K562 (cell line): Measurements from ENCODE around the gene EMP2. TPM values are rescaled to one million over a fixed set of nuclear protein-coding genes. Genes with fewer than 3 reads are reported as not detected.
"Not testable (repeated sequence)": the region's sequence is repeated elsewhere in the genome, so short reads cannot be mapped to it uniquely, and the experiment has no call there.

Experiments
- ATAC-seq: fragments of 200-7000 bp; cut with Tn5 transposase; 3 replicates; pipeline ENCODE4 v1.9.1; 2020; ENCODE audit warnings: moderate library complexity
- BruUV-seq: library from RNA; stranded (reverse); fragments of 400-500 nt; replicated peaks from 2 replicates; lab custom pipeline; 2021; lab: Mats Ljungman, UMichigan
- CTCF ChIA-PET: fragments of 300-600 bp; formaldehyde crosslinking; extraction: SDS; loops from one replicate; lab custom pipeline; 2021; ENCODE audit warnings: low intra/inter-chr PET ratio; lab: Yijun Ruan, JAX
- POLR2A ChIA-PET: fragments of 300-600, 350-650 bp; sonication (Branson Sonifier 250); formaldehyde crosslinking; extraction: SDS; loops from one replicate; lab custom pipeline; 2021; ENCODE audit warnings: antibody characterized with exemption, inconsistent platforms; lab: Yijun Ruan, JAX
- DNase-seq, 4 experiments: peaks; one replicate each; pipeline versions ENCODE4 v3.0.0 to v3.0.0-alpha.2; 2011 to 2018; ENCODE audit warnings: low spot score in 3 of 4, mixed read lengths in 3 of 4; ENCODE audit errors: extremely low read depth in 1 of 4
- FAIRE-seq: peaks from 2 replicates; lab custom pipeline; 2011; peaks lifted over from hg19 to GRCh38; lab: Jason Lieb, UNC
- H2AFZ ChIP-seq: 2 replicates; pipeline ENCODE4 v1.6.0; 2011; ENCODE audit warnings: low read depth, low read length, control low read depth, inconsistent platforms
- H3K27ac ChIP-seq: fragments of 200-600 bp; 3 replicates; pipeline ENCODE4 v1.8.0; 2011; ENCODE audit warnings: low read depth, mild to moderate bottlenecking, control low read depth, inconsistent platforms, low read length, moderate library complexity, mixed read lengths; ENCODE audit errors: extremely low read depth
- H3K27me3 ChIP-seq, 2 experiments: fragments of 300-600 bp in 1 of 2; 2 replicates in 1 of 2; 3 replicates in 1 of 2; pipeline versions ENCODE4 v1.6.0 to v1.8.0; 2011; ENCODE audit warnings: inconsistent platforms in 2 of 2, low read length in 2 of 2, mild to moderate bottlenecking in 1 of 2, mixed read lengths in 1 of 2, moderate library complexity in 1 of 2; ENCODE audit not compliant: control insufficient read depth in 2 of 2, insufficient read depth in 2 of 2
- H3K36me3 ChIP-seq: fragments of 300-600 bp; 3 replicates; pipeline ENCODE4 v1.8.0; 2011; ENCODE audit warnings: mild to moderate bottlenecking, low read length, inconsistent platforms; ENCODE audit not compliant: control insufficient read depth, insufficient read depth
- H3K4me1 ChIP-seq, 2 experiments: fragments of 200-600 bp in 1 of 2; replicated peaks in 1 of 2; 2 replicates in 1 of 2; 3 replicates in 1 of 2; pipeline versions ENCODE4 v1.5.1 to v1.8.0; 2011; ENCODE audit warnings: inconsistent platforms in 2 of 2, low read length in 2 of 2, mild to moderate bottlenecking in 1 of 2, mixed read lengths in 1 of 2, moderate library complexity in 1 of 2; ENCODE audit not compliant: control insufficient read depth in 2 of 2, insufficient read depth in 2 of 2
- H3K4me2 ChIP-seq: 2 replicates; pipeline ENCODE4 v1.6.1; 2011; ENCODE audit warnings: low read length, control low read depth, inconsistent platforms, mixed read lengths; ENCODE audit not compliant: insufficient read depth
- H3K4me3 ChIP-seq: fragments of 200-600 bp; sonication (generic), shearing (Covaris generic); 2 replicates; pipeline ENCODE4 v1.5.1; 2016; ENCODE audit warnings: control low read depth, inconsistent platforms
- H3K79me2 ChIP-seq: fragments of 200-600 bp; 3 replicates; pipeline ENCODE4 v1.8.0; 2011; ENCODE audit warnings: low read length, inconsistent platforms; ENCODE audit not compliant: control insufficient read depth, insufficient read depth
- H3K9ac ChIP-seq, 2 experiments: 2 replicates each; pipeline versions ENCODE4 v1.6.0 to v1.6.1; 2011; ENCODE audit warnings: low read depth in 2 of 2, low read length in 2 of 2, control low read depth in 1 of 2, inconsistent platforms in 1 of 2, mild to moderate bottlenecking in 1 of 2, mixed read lengths in 1 of 2; ENCODE audit not compliant: insufficient read depth in 1 of 2
- H3K9me1 ChIP-seq: one replicate; pipeline ENCODE4 v1.6.0; 2011; ENCODE audit warnings: inconsistent platforms, mild to moderate bottlenecking, low read length, moderate library complexity; ENCODE audit not compliant: control insufficient read depth, insufficient read depth
- H3K9me3 ChIP-seq: replicated peaks from 2 replicates; pipeline ENCODE4 v1.5.1; 2011; ENCODE audit warnings: low read depth, low read length, inconsistent platforms; ENCODE audit not compliant: control insufficient read depth, insufficient read depth
- H4K20me1 ChIP-seq: replicated peaks from 2 replicates; pipeline ENCODE4 v1.6.1; 2011; ENCODE audit warnings: low read length, inconsistent platforms, mixed read lengths; ENCODE audit not compliant: control insufficient read depth, insufficient read depth
- BRF1 ChIP-seq: IDR thresholded peaks from 3 replicates; pipeline ENCODE4 v1.6.1; 2011; ENCODE audit warnings: borderline replicate concordance, mild to moderate bottlenecking; ENCODE audit not compliant: insufficient read length; ENCODE audit errors: extremely low read depth
- E2F6 ChIP-seq, 2 experiments: IDR thresholded peaks; 2 replicates each; pipeline ENCODE4 v1.6.1; 2011; ENCODE audit warnings: borderline replicate concordance in 1 of 2, control low read depth in 1 of 2, low read depth in 1 of 2, low read length in 1 of 2, mild to moderate bottlenecking in 1 of 2, mixed read lengths in 1 of 2, moderate library complexity in 1 of 2; ENCODE audit not compliant: insufficient read depth in 1 of 2, insufficient read length in 1 of 2, poor library complexity in 1 of 2, severe bottlenecking in 1 of 2; ENCODE audit errors: extremely low read depth in 1 of 2
- ZNF121 ChIP-seq: sonication (generic); formaldehyde crosslinking; conservative IDR thresholded peaks from 2 replicates; pipeline ENCODE4 v1.8.0; 2022; ENCODE audit warnings: missing genetic modification reagents
- ZNF212 ChIP-seq: fragments of 450-650 bp; formaldehyde crosslinking; IDR thresholded peaks from 2 replicates; pipeline ENCODE4 v1.4.0; 2020; ENCODE audit warnings: mild to moderate bottlenecking
- WGBS: fragments of 100-300 bp; shearing (Covaris generic); methylation state at CpG from one replicate; pipeline ENCODE4 v1.1.6; 2016; ENCODE audit warnings: low coverage, mixed read lengths; ENCODE audit not compliant: insufficient coverage; ENCODE audit errors: missing lambda C conversion rate; 5-methylcytosine and 5-hydroxymethylcytosine counted together
- in situ Hi-C: fragments of 300-500 bp; cut with MboI; formaldehyde crosslinking; loops from 4 replicates; pipeline ENCODE4 v1.15.0; 2018; ENCODE audit warnings: inconsistent platforms, mixed read lengths
- intact Hi-C: fragments of 100-400 bp; cut with micrococcal nuclease; formaldehyde crosslinking; loops from 2 replicates; pipeline ENCODE4 v1.14.2; 2022
- polyA plus RNA-seq, 8 experiments: library from polyadenylated mRNA; depleted of rRNA in 4 of 8; stranded (reverse) in 5 of 8; unstranded in 3 of 8; fragments of >200 nt; fragmentation: Nextera tagmentation in 2 of 8; fragmentation: Illumina TruSeq in 1 of 8; extraction: Ambion mirVana in 2 of 8; extraction: Trizol in 1 of 8; gene quantifications; 2 replicates each; pipeline versions ENCODE4 v1.2.1 to v1.2.3, GENCODE V29; 2011 to 2014; ENCODE audit warnings: inconsistent platforms in 1 of 8, missing spikeins in 1 of 8
- total RNA-seq, 7 experiments: library from RNA; depleted of rRNA in 6 of 7; stranded (reverse); fragments of >200 nt in 6 of 7; fragmentation: Illumina TruSeq in 2 of 7; extraction: Trizol in 2 of 7; gene quantifications; 2 replicates each; pipeline versions ENCODE4 v1.2.1 to v1.2.3, GENCODE V29; 2011 to 2021; ENCODE audit warnings: low replicate concordance in 1 of 7

EMP2 gene
- total and polyA plus RNA-seq, 9 of the 15 experiments (the other 6 are each of a cell fraction or from before 2014, with no cell fraction given) = 0.73 to 6.2 (median 3.1) TPM

GRCh38 chr16:10622036-10622921, 41.9 kb upstream of the EMP2 start (continued):
- TF ChIP-seq E2F6 (IDR thresholded peaks at IDR 0.05; ENCODE audit: borderline replicate concordance in 1 of 2, extremely low read depth in 1 of 2, insufficient read depth in 1 of 2, insufficient read length in 1 of 2, low read depth in 1 of 2, low read length in 1 of 2, poor library complexity in 1 of 2, severe bottlenecking in 1 of 2) (no peak), BRF1 (no peak), ZNF212 (CRISPR knock-in tag) (no peak)

GRCh38 chr16:10621216-10621949, 41.0 kb upstream of the EMP2 start:
- H3K9me3 ChIP-seq, H4K20me1 ChIP-seq, H3K9ac ChIP-seq, H3K9me1 ChIP-seq, H3K36me3 ChIP-seq, H2AFZ ChIP-seq, CTCF ChIA-PET, H3K4me2 ChIP-seq, in situ Hi-C loops, intact Hi-C loops, FAIRE-seq, H3K79me2 ChIP-seq, H3K4me3 ChIP-seq: not testable (repeated sequence)
- Histone ChIP-seq H3K4me1 (peaks cover 27 to 53% of the 10 kb centered on the region in 2 experiments; a peak in 4 of 5 replicates), H3K27me3 (peaks cover 2 to 27% of the 10 kb centered on the region in 2 experiments; a peak in 4 of 5 replicates)
- POLR2A ChIA-PET = interaction anchor here (0.7 to 1.4 kb wide), 2 partner anchors 9 to 27 kb away, joined by 3 to 4 read pairs; no protein-coding TSS in a partner anchor
- peak; percentile 18; the same call in 2 of the 3 replicates for ATAC-seq
- WGBS = 39% methylated on average over 7 of the region's 7 CpGs
- TF ChIP-seq ZNF121 (CRISPR knock-in tag) = peak; percentile 25; the same call in 1 of the 2 replicates
- TF ChIP-seq, all 486 proteins: peak for 1; not testable (repeated sequence) for 485
- BruUV-seq, H3K27ac ChIP-seq: not testable (repeated sequence)
- DNase-seq = peak in 1 of 4 experiments; percentile 4
